ENCODE data around the gene MGST2. TPM values are rescaled to one million over a fixed set of nuclear protein-coding genes. Genes with fewer than 3 reads are reported as not detected.

MGST2 gene
- total RNA-seq, 6 experiments from 2014 or later = 105 to 125 (median 114) TPM

DNA sequence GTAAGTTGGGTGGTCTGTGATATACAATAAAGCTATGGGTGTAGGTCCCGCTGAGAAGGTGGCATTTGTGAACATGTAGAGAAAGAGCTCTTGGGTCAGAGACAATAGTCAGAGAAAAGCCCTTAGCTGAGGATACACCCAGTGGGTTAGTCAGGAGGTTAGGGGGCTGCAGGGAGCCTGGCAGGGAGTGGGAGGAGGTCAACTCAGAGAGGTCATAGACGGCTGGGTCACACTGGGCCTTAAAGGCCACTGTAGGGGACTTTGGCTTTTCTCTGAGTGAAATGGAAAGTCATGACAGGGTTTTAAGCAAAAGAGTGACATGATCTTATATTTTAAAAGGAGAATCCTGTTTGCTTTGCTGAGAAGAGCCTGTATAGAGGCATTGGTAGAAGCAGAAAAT lies 16.7 kb downstream of the MGST2 start:
- no peaks in the 10 kb centered on the region for H3K27me3 ChIP-seq
- no peak overlapping the region for H3K4me3 ChIP-seq
- H3K27ac ChIP-seq = no peak overlapping the region
- H3K36me3 ChIP-seq = peaks cover 0 to 16% (median 5%) of the 10 kb centered on the region in 4 donors
- ATAC-seq = peak in 2 of 4 donors; percentile 21 to 22
- no peak for TF ChIP-seq POLR2A (IDR thresholded peaks at IDR 0.05)
- TF ChIP-seq, protein P1, sequence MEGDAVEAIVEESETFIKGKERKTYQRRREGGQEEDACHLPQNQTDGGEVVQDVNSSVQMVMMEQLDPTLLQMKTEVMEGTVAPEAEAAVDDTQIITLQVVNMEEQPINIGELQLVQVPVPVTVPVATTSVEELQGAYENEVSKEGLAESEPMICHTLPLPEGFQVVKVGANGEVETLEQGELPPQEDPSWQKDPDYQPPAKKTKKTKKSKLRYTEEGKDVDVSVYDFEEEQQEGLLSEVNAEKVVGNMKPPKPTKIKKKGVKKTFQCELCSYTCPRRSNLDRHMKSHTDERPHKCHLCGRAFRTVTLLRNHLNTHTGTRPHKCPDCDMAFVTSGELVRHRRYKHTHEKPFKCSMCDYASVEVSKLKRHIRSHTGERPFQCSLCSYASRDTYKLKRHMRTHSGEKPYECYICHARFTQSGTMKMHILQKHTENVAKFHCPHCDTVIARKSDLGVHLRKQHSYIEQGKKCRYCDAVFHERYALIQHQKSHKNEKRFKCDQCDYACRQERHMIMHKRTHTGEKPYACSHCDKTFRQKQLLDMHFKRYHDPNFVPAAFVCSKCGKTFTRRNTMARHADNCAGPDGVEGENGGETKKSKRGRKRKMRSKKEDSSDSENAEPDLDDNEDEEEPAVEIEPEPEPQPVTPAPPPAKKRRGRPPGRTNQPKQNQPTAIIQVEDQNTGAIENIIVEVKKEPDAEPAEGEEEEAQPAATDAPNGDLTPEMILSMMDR (IDR thresholded peaks at IDR 0.05) = no peak
- peaks cover 0 to 58% (median 20%) of the 10 kb centered on the region in 4 donors for H3K4me1 ChIP-seq
- no peak for DNase-seq
- 45% methylated on average over 2 of the region's 2 CpGs for WGBS (ENCODE audit: insufficient coverage, low coverage, low lambda C conversion rate, missing lambda C conversion rate)
- H3K9me3 ChIP-seq = no peaks in the 10 kb centered on the region
- intact Hi-C loops (cut with DNase I) = no loop called here

DNA sequence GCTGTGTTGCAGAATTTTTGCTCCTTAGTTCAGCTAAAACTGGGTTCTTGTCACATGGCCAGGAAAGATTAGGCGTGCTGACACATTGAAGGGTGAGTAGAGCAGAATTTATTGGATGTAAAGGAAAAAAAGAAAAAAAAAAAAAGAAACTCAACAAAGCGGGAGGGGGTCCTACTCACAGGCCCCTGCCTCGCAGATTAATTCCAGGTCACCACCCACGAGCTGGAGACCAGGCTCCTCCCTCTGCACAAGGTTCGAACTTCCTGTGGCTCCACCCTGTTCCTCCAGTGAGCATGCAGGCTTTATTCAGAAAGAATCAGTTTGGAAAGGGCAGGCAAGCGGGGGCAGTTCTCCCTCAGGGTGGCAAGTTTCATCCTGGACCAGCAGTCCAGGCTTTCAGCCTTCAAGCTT lies 17.1 kb downstream of the MGST2 start:
- Histone ChIP-seq H3K36me3 (peaks cover 0 to 16% (median 5%) of the 10 kb centered on the region in 4 donors), H3K9me3 (no peaks in the 10 kb centered on the region), H3K4me3 (no peak overlapping the region), H3K4me1 (peaks cover 0 to 59% (median 20%) of the 10 kb centered on the region in 4 donors), H3K27me3 (no peaks in the 10 kb centered on the region), H3K27ac (no peak overlapping the region)
- ATAC-seq = peak; percentile 10 to 40 (median 29)
- WGBS (ENCODE audit: insufficient coverage, low coverage, low lambda C conversion rate, missing lambda C conversion rate) = 28% methylated on average over 5 of the region's 6 CpGs
- intact Hi-C loops (cut with DNase I) = no loop called here
- TF ChIP-seq, protein P1 (IDR thresholded peaks at IDR 0.05) = no peak
- TF ChIP-seq POLR2A (IDR thresholded peaks at IDR 0.05) = no peak
- no peak for DNase-seq

DNA sequence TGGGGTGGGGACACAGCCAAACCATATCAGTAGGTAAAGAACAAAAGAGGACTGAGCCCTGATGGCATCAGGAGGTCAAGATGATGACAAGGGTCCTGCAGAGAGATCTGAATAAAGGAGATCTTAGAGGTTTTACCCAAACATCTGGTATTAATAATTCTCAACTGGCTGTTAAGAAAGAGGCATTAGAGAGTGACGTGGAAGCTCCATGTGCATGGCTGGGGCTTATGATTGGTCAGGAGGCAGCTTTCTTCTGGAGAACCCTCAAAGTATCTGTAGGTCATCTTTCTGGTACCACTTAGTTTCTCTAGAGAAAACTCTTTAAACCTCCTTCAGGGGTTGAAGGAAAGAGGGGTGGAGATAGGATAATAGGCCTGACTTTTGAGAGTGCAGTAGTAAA lies 18.7 kb downstream of the MGST2 start:
- Histone ChIP-seq H3K27me3 (no peaks in the 10 kb centered on the region), H3K27ac (no peak overlapping the region), H3K9me3 (no peaks in the 10 kb centered on the region), H3K4me1 (peaks cover 0 to 69% (median 25%) of the 10 kb centered on the region in 4 donors), H3K4me3 (no peak overlapping the region), H3K36me3 (peaks cover 0 to 6% (median 0%) of the 10 kb centered on the region in 4 donors)
- intact Hi-C loops (cut with DNase I) = no loop called here
- no peak for DNase-seq
- no peak for ATAC-seq
- no peak for TF ChIP-seq POLR2A (IDR thresholded peaks at IDR 0.05)
- TF ChIP-seq, protein P1 (IDR thresholded peaks at IDR 0.05) = no peak
- 75% methylated on average over 1 of the region's 1 CpG for WGBS (ENCODE audit: insufficient coverage, low coverage, low lambda C conversion rate, missing lambda C conversion rate)

DNA sequence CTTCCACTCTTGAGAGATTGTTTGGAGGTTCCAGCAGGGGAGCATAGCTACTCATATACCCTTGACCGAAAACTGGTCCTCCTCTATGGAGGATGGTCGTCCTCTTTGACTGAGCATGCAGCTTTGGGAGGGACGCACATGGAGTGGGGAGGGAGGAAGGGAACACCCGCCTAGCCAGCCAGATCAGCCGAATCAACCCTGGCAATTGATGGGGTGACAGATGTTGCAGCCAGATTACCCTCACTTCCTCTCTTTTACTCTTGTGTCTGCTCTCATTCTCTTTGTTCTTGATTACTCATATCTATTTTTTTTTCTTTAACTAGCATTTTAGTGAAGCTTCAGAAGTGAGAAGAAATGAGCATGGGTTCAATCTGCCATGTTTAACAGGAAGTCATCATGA lies 19.6 kb downstream of the MGST2 start:
- Histone ChIP-seq H3K27ac (no peak overlapping the region), H3K36me3 (no peaks in the 10 kb centered on the region), H3K4me3 (no peak overlapping the region), H3K9me3 (no peaks in the 10 kb centered on the region), H3K4me1 (peaks cover 0 to 69% (median 27%) of the 10 kb centered on the region in 4 donors), H3K27me3 (no peaks in the 10 kb centered on the region)
- 43% methylated on average over 1 of the region's 5 CpGs for WGBS (ENCODE audit: insufficient coverage, low coverage, low lambda C conversion rate, missing lambda C conversion rate)
- TF ChIP-seq, protein P1 (IDR thresholded peaks at IDR 0.05) = no peak
- TF ChIP-seq POLR2A (IDR thresholded peaks at IDR 0.05) = no peak
- DNase-seq (no peak), ATAC-seq (no peak)
- intact Hi-C loops (cut with DNase I) = no loop called here

DNA sequence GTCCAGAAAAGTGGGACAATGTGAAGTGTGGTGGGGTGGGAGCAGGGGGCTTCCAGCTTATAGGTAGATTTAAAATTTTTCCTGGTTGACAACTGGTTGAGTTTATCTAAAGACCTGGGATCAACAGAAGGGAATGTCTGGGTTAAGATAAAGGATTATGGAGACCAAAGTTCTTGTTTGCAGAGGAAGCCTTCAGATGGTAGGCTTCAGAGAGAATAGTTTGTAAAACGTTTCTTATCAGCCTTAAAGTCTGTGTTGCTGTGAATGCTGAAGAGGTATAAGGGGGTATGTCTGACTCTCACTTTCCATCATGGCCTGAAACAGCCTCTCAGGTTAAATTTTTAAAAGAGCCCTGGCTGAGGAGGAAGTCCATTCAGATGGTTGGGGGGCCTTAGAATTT lies 20.5 kb downstream of the MGST2 start:
- TF ChIP-seq POLR2A (IDR thresholded peaks at IDR 0.05) = no peak
- TF ChIP-seq, protein P1 (IDR thresholded peaks at IDR 0.05) = no peak
- 59% methylated on average over 1 of the region's 1 CpG for WGBS (ENCODE audit: insufficient coverage, low coverage, low lambda C conversion rate, missing lambda C conversion rate)
- Histone ChIP-seq H3K4me3 (no peak overlapping the region), H3K36me3 (no peaks in the 10 kb centered on the region), H3K4me1 (peaks cover 2 to 69% (median 28%) of the 10 kb centered on the region in 4 donors), H3K9me3 (no peaks in the 10 kb centered on the region), H3K27me3 (no peaks in the 10 kb centered on the region), H3K27ac (no peak overlapping the region)
- intact Hi-C loops (cut with DNase I) = no loop called here
- no peak for DNase-seq
- no peak for ATAC-seq

All from right lobe of liver (tissue), 6 donors.